Measurements from ENCODE around the gene GNRHR.

- TF ChIP-seq CTCF (IDR thresholded peaks at IDR 0.05) (no peak), POLR2A (IDR thresholded peaks at IDR 0.05) (no peak)
These were observed 49.3 kb downstream of the GNRHR start for GRCh38 chr4:67704843-67705242.
